ENCODE results near the gene VAMP1. TPM values are rescaled to one million over a fixed set of nuclear protein-coding genes. Genes with fewer than 3 reads are reported as not detected.
"Not testable (repeated sequence)": the region's sequence is repeated elsewhere in the genome, so short reads cannot be mapped to it uniquely, and the experiment has no call there.

Gene VAMP1
- total RNA-seq, 6 experiments from 2014 or later = 8.6 to 13.0 (median 10.8) TPM

GRCh38 chr12:6489449-6489848, 19.0 kb upstream of the VAMP1 start:
- H3K27ac Mint-ChIP-seq = no peak overlapping the region
- peaks cover 13% of the 10 kb centered on the region for H3K4me1 Mint-ChIP-seq (ENCODE audit: low read depth)
- no peak overlapping the region for H3K4me3 Mint-ChIP-seq
- H3K36me3 Mint-ChIP-seq (ENCODE audit: low read depth) = peaks cover 14% of the 10 kb centered on the region
- no peaks in the 10 kb centered on the region for H3K9me3 Mint-ChIP-seq
- H3K27me3 Mint-ChIP-seq (ENCODE audit: insufficient read depth) = peaks cover 6% of the 10 kb centered on the region; the same call in 1 of the 2 replicates
- no peak for DNase-seq
- TF ChIP-seq CTCF (IDR thresholded peaks at IDR 0.05) = no peak

- Mint-ChIP-seq H3K9me3 (no peaks in the 10 kb centered on the region), H3K36me3 (ENCODE audit: low read depth) (peaks cover 14% of the 10 kb centered on the region), H3K4me3 (no peak overlapping the region), H3K27ac (peak overlapping the region; percentile 5; the same call in 1 of the 2 replicates), H3K4me1 (ENCODE audit: low read depth) (peaks cover 12% of the 10 kb centered on the region), H3K27me3 (ENCODE audit: insufficient read depth) (peaks cover 7% of the 10 kb centered on the region)
- DNase-seq = no peak
- no peak for TF ChIP-seq CTCF (IDR thresholded peaks at IDR 0.05)
These were observed 17.8 kb upstream of the VAMP1 start for GRCh38 chr12:6488240-6488639.

GRCh38 chr12:6478416-6478815, 7.9 kb upstream of the VAMP1 start:
- no peak for TF ChIP-seq CTCF (IDR thresholded peaks at IDR 0.05)

GRCh38 chr12:6477601-6478377, 7.3 kb upstream of the VAMP1 start:
- not testable (repeated sequence) for H3K27ac Mint-ChIP-seq; H3K4me3 Mint-ChIP-seq; H3K27me3 Mint-ChIP-seq (ENCODE audit: insufficient read depth); H3K9me3 Mint-ChIP-seq; H3K36me3 Mint-ChIP-seq (ENCODE audit: low read depth); DNase-seq
- H3K4me1 Mint-ChIP-seq (ENCODE audit: low read depth) = peaks cover 26% of the 10 kb centered on the region

More at GRCh38 chr12:6478416-6478815, 7.9 kb upstream of the VAMP1 start:
- no peaks in the 10 kb centered on the region for H3K9me3 Mint-ChIP-seq
- no peak overlapping the region for H3K27ac Mint-ChIP-seq
- no peak for DNase-seq
- H3K36me3 Mint-ChIP-seq (ENCODE audit: low read depth) = no peaks in the 10 kb centered on the region
- peaks cover 7% of the 10 kb centered on the region for H3K27me3 Mint-ChIP-seq (ENCODE audit: insufficient read depth)
- H3K4me3 Mint-ChIP-seq = peak overlapping the region; percentile 51; the same call in 1 of the 2 replicates
- H3K4me1 Mint-ChIP-seq (ENCODE audit: low read depth) = peaks cover 26% of the 10 kb centered on the region

GRCh38 chr12:6476489-6476888, 6.0 kb upstream of the VAMP1 start:
- Mint-ChIP-seq H3K36me3 (ENCODE audit: low read depth) (no peaks in the 10 kb centered on the region), H3K4me1 (ENCODE audit: low read depth) (peaks cover 37% of the 10 kb centered on the region), H3K27me3 (ENCODE audit: insufficient read depth) (peaks cover 6% of the 10 kb centered on the region), H3K9me3 (no peaks in the 10 kb centered on the region), H3K27ac (peak overlapping the region; percentile 67), H3K4me3 (no peak overlapping the region)
- TF ChIP-seq CTCF (IDR thresholded peaks at IDR 0.05) = no peak
- peak; percentile 84 for DNase-seq

GRCh38 chr12:6475233-6475975, 4.9 kb upstream of the VAMP1 start:
- H3K9me3 Mint-ChIP-seq; H3K36me3 Mint-ChIP-seq (ENCODE audit: low read depth); H3K27ac Mint-ChIP-seq; DNase-seq; H3K27me3 Mint-ChIP-seq (ENCODE audit: insufficient read depth); H3K4me3 Mint-ChIP-seq: not testable (repeated sequence)
- peaks cover 44% of the 10 kb centered on the region for H3K4me1 Mint-ChIP-seq (ENCODE audit: low read depth)

All from HFFc6 (cell line).